Measurements from ENCODE around the gene TGFBRAP1.

The TGFBRAP1 gene

GRCh38 chr2:105344704-105345345 is 15.3 kb upstream of the TGFBRAP1 start:
- peak; percentile 49 for DNase-seq (ENCODE audit: low read depth)
- H3K4me3 ChIP-seq (ENCODE audit: low read depth, low read length) = no peak overlapping the region

GRCh38 chr2:105339414-105339813 is 9.9 kb upstream of the TGFBRAP1 start:
- DNase-seq (ENCODE audit: low read depth) = no peak
- TF ChIP-seq POLR2A (IDR thresholded peaks at IDR 0.05; ENCODE audit: extremely low read depth, insufficient read length) = no peak
- no peak for TF ChIP-seq MAX (IDR thresholded peaks at IDR 0.05; ENCODE audit: low read depth, low read length)
- no peak for TF ChIP-seq MYC (IDR thresholded peaks at IDR 0.05; ENCODE audit: low read depth, low read length)
- TF ChIP-seq CTCF (IDR thresholded peaks at IDR 0.05; ENCODE audit: low read depth, low read length) = no peak
- peak overlapping the region; percentile 97 for H3K4me3 ChIP-seq (ENCODE audit: low read depth, low read length)

More at GRCh38 chr2:105344704-105345345, 15.3 kb upstream of the TGFBRAP1 start:
- peak; percentile 10 for TF ChIP-seq CTCF (IDR thresholded peaks at IDR 0.05; ENCODE audit: low read depth, low read length)
- no peak for TF ChIP-seq POLR2A (IDR thresholded peaks at IDR 0.05; ENCODE audit: extremely low read depth, insufficient read length)

GRCh38 chr2:105338020-105338385 is 8.5 kb upstream of the TGFBRAP1 start:
- DNase-seq (ENCODE audit: low read depth) = peak; percentile 31
- peak overlapping the region; percentile 97 for H3K4me3 ChIP-seq (ENCODE audit: low read depth, low read length)
- TF ChIP-seq POLR2A (IDR thresholded peaks at IDR 0.05; ENCODE audit: extremely low read depth, insufficient read length) (no peak), MYC (IDR thresholded peaks at IDR 0.05; ENCODE audit: low read depth, low read length) (no peak), CTCF (IDR thresholded peaks at IDR 0.05; ENCODE audit: low read depth, low read length) (no peak), MAX (IDR thresholded peaks at IDR 0.05; ENCODE audit: low read depth, low read length) (no peak)

- peak within 1 kb of the TSS; percentile 97 for H3K4me3 ChIP-seq (ENCODE audit: low read depth, low read length)
- peak; percentile 93 for DNase-seq (ENCODE audit: low read depth)
- peak; percentile 30; the same call in 1 of the 2 replicates for TF ChIP-seq MAX (IDR thresholded peaks at IDR 0.05; ENCODE audit: low read depth, low read length)
- peak; percentile 50 for TF ChIP-seq POLR2A (IDR thresholded peaks at IDR 0.05; ENCODE audit: extremely low read depth, insufficient read length)
- peak; percentile 76 for TF ChIP-seq MYC (IDR thresholded peaks at IDR 0.05; ENCODE audit: low read depth, low read length)
- no peak for TF ChIP-seq CTCF (IDR thresholded peaks at IDR 0.05; ENCODE audit: low read depth, low read length)
Observed at GRCh38 chr2:105337122-105338019, 7.8 kb upstream of the TGFBRAP1 start, which contains the start of gene C2orf49. C2orf49 (plus strand) TSS chr2:105337540; CDS start chr2:105337588, 48 bp downstream.

- DNase-seq (ENCODE audit: low read depth) = no peak
- peak overlapping the region; percentile 97 for H3K4me3 ChIP-seq (ENCODE audit: low read depth, low read length)
- TF ChIP-seq POLR2A (IDR thresholded peaks at IDR 0.05; ENCODE audit: extremely low read depth, insufficient read length) = no peak
- TF ChIP-seq CTCF (IDR thresholded peaks at IDR 0.05; ENCODE audit: low read depth, low read length) = no peak
- TF ChIP-seq MYC (IDR thresholded peaks at IDR 0.05; ENCODE audit: low read depth, low read length) = no peak
- no peak for TF ChIP-seq MAX (IDR thresholded peaks at IDR 0.05; ENCODE audit: low read depth, low read length)
Observed at GRCh38 chr2:105336786-105337121, 7.2 kb upstream of the TGFBRAP1 start.
